ENCODE measurements around the gene SUN5.
"Not testable (repeated sequence)": the region's sequence is repeated elsewhere in the genome, so short reads cannot be mapped to it uniquely, and the experiment has no call there.

The SUN5 gene

GRCh38 chr20:32977281-32978008, 26.8 kb downstream of the SUN5 start:
- DNase-seq (ENCODE audit: low read depth), result no peak

- no peak for DNase-seq (ENCODE audit: low read depth)
Measured at GRCh38 chr20:32976746-32977145, 27.5 kb downstream of the SUN5 start.

GRCh38 chr20:32975698-32976674, 28.2 kb downstream of the SUN5 start:
- DNase-seq (ENCODE audit: low read depth), result no peak

GRCh38 chr20:32975121-32975520, 29.1 kb downstream of the SUN5 start:
- DNase-seq (ENCODE audit: low read depth), result not testable (repeated sequence)

GRCh38 chr20:32974204-32975064, 29.8 kb downstream of the SUN5 start:
- not testable (repeated sequence) for DNase-seq (ENCODE audit: low read depth)

- DNase-seq (ENCODE audit: low read depth), result no peak
Measured at GRCh38 chr20:32973077-32973717, 31.0 kb downstream of the SUN5 start.

- no peak for DNase-seq (ENCODE audit: low read depth)
Measured at GRCh38 chr20:32972181-32973076, 31.8 kb downstream of the SUN5 start.

GRCh38 chr20:32971703-32972161, 32.5 kb downstream of the SUN5 start:
- DNase-seq (ENCODE audit: low read depth), result no peak

- no peak for DNase-seq (ENCODE audit: low read depth)
Measured at GRCh38 chr20:32970973-32971300, 33.3 kb downstream of the SUN5 start.

GRCh38 chr20:32970115-32970972, 33.9 kb downstream of the SUN5 start:
- DNase-seq (ENCODE audit: low read depth), result no peak

GRCh38 chr20:32969356-32970114, 34.7 kb downstream of the SUN5 start:
- no peak for DNase-seq (ENCODE audit: low read depth)

GRCh38 chr20:32968478-32969241, 35.6 kb downstream of the SUN5 start:
- DNase-seq (ENCODE audit: low read depth), result no peak

GRCh38 chr20:32967961-32968457, 36.2 kb downstream of the SUN5 start:
- DNase-seq (ENCODE audit: low read depth), result no peak

GRCh38 chr20:32966881-32967781, 37.1 kb downstream of the SUN5 start:
- no peak for DNase-seq (ENCODE audit: low read depth)

- DNase-seq (ENCODE audit: low read depth), result no peak
Measured at GRCh38 chr20:32966382-32966781, 37.9 kb downstream of the SUN5 start.

GRCh38 chr20:32965581-32966373, 38.5 kb downstream of the SUN5 start:
- DNase-seq (ENCODE audit: low read depth), result no peak

Data from GM04503 (cell line).